ENCODE results near the gene ZNF622. TPM values are rescaled to one million over a fixed set of nuclear protein-coding genes. Genes with fewer than 3 reads are reported as not detected.
"Not testable (repeated sequence)": the region's sequence is repeated elsewhere in the genome, so short reads cannot be mapped to it uniquely, and the experiment has no call there.

ZNF622 gene
- total RNA-seq, 2 donors from 2014 or later, result 53.0 to 56.3 TPM

DNA sequence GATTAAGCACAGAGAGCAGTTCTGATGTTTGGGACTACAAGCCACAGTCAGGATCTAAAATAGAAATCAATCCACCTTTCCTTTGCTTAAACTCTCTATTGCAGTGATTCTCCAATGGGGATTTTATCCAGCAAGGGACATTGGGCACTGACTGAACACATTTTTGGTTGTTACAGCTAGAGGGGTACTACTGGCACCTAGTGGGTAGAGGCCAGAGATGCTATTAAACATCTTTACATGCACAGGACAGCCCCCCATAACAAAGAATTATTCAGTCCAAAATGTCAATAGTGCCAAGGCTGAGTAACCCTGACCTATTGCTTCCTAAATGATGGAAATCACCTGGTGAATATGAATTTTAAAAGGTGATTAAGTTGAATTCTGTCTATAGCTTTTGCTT is 12.0 kb downstream of the ZNF622 start:
- TF ChIP-seq, protein P1, sequence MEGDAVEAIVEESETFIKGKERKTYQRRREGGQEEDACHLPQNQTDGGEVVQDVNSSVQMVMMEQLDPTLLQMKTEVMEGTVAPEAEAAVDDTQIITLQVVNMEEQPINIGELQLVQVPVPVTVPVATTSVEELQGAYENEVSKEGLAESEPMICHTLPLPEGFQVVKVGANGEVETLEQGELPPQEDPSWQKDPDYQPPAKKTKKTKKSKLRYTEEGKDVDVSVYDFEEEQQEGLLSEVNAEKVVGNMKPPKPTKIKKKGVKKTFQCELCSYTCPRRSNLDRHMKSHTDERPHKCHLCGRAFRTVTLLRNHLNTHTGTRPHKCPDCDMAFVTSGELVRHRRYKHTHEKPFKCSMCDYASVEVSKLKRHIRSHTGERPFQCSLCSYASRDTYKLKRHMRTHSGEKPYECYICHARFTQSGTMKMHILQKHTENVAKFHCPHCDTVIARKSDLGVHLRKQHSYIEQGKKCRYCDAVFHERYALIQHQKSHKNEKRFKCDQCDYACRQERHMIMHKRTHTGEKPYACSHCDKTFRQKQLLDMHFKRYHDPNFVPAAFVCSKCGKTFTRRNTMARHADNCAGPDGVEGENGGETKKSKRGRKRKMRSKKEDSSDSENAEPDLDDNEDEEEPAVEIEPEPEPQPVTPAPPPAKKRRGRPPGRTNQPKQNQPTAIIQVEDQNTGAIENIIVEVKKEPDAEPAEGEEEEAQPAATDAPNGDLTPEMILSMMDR (IDR thresholded peaks at IDR 0.05), result no peak
- Histone ChIP-seq H3K4me1 (no peaks in the 10 kb centered on the region), H3K9me3 (no peaks in the 10 kb centered on the region), H3K27me3 (no peaks in the 10 kb centered on the region), H3K27ac (no peak overlapping the region), H3K4me3 (no peak overlapping the region), H3K36me3 (peaks cover 34% of the 10 kb centered on the region), H3K9ac (ENCODE audit: low read depth in 2 of 2, low read length in 2 of 2) (no peak overlapping the region)
- intact Hi-C loops (cut with DNase I), result loop anchor here (10.0 kb wide), 1 partner anchor 211 kb away; no protein-coding TSS in a partner anchor
- DNase-seq, result no peak

DNA sequence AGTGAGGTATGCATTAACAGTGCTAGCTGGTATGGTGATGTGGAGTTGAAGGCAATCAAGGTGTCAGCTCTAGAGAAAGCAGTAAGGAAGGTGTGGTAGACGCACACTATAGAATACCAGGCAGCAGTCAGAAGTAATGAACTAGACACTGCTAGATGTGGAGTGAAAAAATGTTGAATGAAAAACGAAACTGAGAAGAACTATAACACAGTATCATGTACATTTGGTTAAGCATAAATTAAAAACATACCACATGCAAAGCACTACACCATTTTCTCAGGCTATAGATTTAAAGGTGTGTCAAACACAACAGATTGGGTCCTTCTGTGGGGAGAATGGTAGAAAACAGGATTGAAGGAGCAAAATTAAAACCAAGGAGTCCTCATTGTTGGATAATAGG is 15.4 kb downstream of the ZNF622 start:
- Histone ChIP-seq H3K4me3 (no peak overlapping the region), H3K9me3 (no peaks in the 10 kb centered on the region), H3K36me3 (peaks cover 24% of the 10 kb centered on the region), H3K9ac (ENCODE audit: low read depth in 2 of 2, low read length in 2 of 2) (no peak overlapping the region), H3K4me1 (no peaks in the 10 kb centered on the region), H3K27ac (no peak overlapping the region), H3K27me3 (no peaks in the 10 kb centered on the region)
- TF ChIP-seq, protein P1 (IDR thresholded peaks at IDR 0.05), result no peak
- intact Hi-C loops (cut with DNase I), result loop anchor here (10.0 kb wide), 1 partner anchor 215 kb away; no protein-coding TSS in a partner anchor
- no peak for DNase-seq

DNA sequence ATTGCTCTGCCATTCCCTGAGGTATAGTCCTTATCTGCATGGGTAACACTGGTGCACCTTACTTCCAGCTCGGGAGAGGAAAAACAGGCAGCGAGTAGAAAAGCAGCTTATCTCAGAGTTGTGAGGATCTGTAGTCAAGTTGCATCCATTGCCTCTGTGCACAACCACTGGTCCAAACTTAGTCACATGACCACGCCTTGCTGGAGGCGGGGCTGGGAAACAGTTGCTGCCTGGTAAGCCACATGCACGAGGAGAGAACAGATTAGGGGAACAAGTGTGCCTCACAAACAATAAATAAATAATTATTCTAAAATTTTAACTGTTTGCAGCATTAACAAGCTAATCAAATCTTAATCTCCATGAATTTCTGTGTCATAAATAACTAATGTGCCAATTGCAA is 18.6 kb downstream of the ZNF622 start:
- intact Hi-C loops (cut with DNase I), result no loop called here
- peaks cover 23% of the 10 kb centered on the region for H3K36me3 ChIP-seq

DNA sequence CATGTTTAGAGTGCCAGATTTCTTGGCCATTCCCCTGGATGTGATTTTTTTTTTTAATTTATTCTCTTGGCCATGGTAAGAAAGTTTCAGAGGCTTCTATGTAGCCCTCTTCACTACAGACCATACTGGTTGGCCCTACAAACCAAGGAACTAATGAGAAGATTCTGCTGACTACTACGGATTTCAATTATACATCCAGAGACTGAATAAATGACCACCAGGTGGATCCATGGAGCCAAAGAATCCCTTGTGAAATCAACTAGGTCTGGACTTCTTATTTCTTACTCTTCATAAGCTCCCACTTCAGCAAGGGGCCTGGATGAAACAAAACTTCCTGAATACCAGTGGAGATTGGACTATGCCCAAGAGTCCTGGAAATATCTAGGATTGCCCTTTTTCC is 27.6 kb downstream of the ZNF622 start:
- H3K9me3 ChIP-seq, result no peaks in the 10 kb centered on the region
- no peak overlapping the region for H3K9ac ChIP-seq (ENCODE audit: low read depth in 2 of 2, low read length in 2 of 2)
- H3K27me3 ChIP-seq, result no peaks in the 10 kb centered on the region
- no peaks in the 10 kb centered on the region for H3K36me3 ChIP-seq
- H3K27ac ChIP-seq, result no peak overlapping the region
- intact Hi-C loops (cut with DNase I), result no loop called here
- TF ChIP-seq, protein P1 (IDR thresholded peaks at IDR 0.05), result no peak
- no peak overlapping the region for H3K4me3 ChIP-seq
- DNase-seq, result no peak
- no peaks in the 10 kb centered on the region for H3K4me1 ChIP-seq

More for the DNA sequence above, 18.6 kb downstream of the ZNF622 start:
- Histone ChIP-seq H3K4me1 (no peaks in the 10 kb centered on the region), H3K27me3 (no peaks in the 10 kb centered on the region), H3K9ac (ENCODE audit: low read depth in 2 of 2, low read length in 2 of 2) (no peak overlapping the region), H3K9me3 (no peaks in the 10 kb centered on the region), H3K27ac (no peak overlapping the region), H3K4me3 (no peak overlapping the region)
- TF ChIP-seq, protein P1 (IDR thresholded peaks at IDR 0.05), result no peak
- DNase-seq, result no peak

DNA sequence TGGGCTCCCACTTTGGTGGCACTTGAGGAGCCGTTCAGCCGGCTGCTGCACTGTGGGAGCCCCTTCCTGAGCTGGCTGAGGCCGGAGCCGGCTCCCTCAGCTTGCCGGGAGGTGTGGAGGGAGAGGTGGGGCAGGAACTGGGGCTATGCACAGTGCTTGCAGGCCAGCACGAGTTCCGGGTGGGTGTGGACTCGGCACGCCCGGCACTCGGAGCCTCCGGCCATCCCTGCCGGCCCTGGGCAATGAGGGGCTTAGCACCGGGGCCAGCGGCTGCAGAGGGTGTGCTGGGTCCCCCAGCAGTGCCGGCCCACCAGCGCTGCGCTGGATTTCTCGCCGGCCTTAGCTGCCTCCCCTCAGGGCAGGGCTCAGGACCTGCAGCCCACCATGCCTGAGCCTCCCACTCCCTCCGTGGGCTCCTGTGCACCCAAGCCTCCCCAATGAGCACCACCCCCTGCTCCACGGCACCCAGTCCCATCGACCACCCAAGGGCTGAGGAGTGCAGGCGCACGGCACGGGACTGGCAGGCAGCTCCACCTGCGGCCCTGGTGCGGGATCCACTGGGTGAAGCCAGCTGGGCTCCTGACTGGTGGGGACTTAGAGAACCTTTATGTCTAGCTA is 29.4 kb downstream of the ZNF622 start:
- H3K4me3 ChIP-seq; H3K27ac ChIP-seq; H3K9me3 ChIP-seq; H3K27me3 ChIP-seq; intact Hi-C loops (cut with DNase I); H3K36me3 ChIP-seq; H3K9ac ChIP-seq (ENCODE audit: low read depth in 2 of 2, low read length in 2 of 2); DNase-seq; H3K4me1 ChIP-seq: not testable (repeated sequence)

DNA sequence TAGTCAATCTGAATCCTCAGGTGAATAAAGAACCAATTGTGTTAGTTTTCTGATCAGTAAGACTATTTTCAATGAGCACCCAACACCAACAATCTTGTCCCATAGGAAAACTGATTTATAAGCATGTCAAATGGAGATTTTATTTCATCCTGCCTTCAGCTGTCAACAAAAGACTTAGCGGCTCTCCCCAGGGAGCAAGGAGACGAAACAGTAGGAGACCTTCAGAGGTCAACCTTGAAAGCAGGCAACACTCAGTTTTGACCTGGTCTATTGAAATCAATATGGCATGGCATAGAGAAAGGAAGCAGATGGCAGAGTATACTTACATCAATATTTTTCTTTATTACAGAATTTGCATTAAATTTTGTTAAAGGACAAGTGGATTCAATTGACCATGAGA is 34.1 kb downstream of the ZNF622 start:
- no peak overlapping the region for H3K9ac ChIP-seq (ENCODE audit: low read depth in 2 of 2, low read length in 2 of 2)
- no peak overlapping the region for H3K27ac ChIP-seq
- H3K27me3 ChIP-seq, result no peaks in the 10 kb centered on the region
- no peak for DNase-seq
- intact Hi-C loops (cut with DNase I), result no loop called here
- H3K4me1 ChIP-seq, result no peaks in the 10 kb centered on the region
- TF ChIP-seq, protein P1 (IDR thresholded peaks at IDR 0.05), result no peak
- H3K36me3 ChIP-seq, result no peaks in the 10 kb centered on the region
- H3K9me3 ChIP-seq, result no peaks in the 10 kb centered on the region
- no peak overlapping the region for H3K4me3 ChIP-seq
